ENCODE data around the gene LST1. TPM values are rescaled to one million over a fixed set of nuclear protein-coding genes. Genes with fewer than 3 reads are reported as not detected.

Gene LST1
- total and polyA plus RNA-seq, 2 of the 4 experiments (the other 2 are of a cell fraction), result not detected

GRCh38 chr6:31569861-31570536 lies 16.1 kb upstream of the LST1 start:
- no peak overlapping the region for H3K4ac ChIP-seq (ENCODE audit: low read depth, low read length)
- CTCF ChIA-PET, result interaction anchor here (0.7 kb wide), 1 partner anchor 607 kb away, joined by 3 read pairs; no protein-coding TSS in a partner anchor
- no peak overlapping the region for H2AK9ac ChIP-seq (replicated peaks; ENCODE audit: low read depth, low read length, poor library complexity)
- intact Hi-C loops (cut with micrococcal nuclease), result no loop called here
- no peak overlapping the region for H3K23ac ChIP-seq (ENCODE audit: low read depth, low read length)
- H3K79me1 ChIP-seq (ENCODE audit: low read depth in 1 of 2, low read length in 2 of 2), result no peaks in the 10 kb centered on the region
- no TSS peak for BruUV-seq (replicated peaks)
- no peaks in the 10 kb centered on the region for H3K36me3 ChIP-seq (ENCODE audit: control insufficient read depth, insufficient read depth, low read length)
- no peak overlapping the region for H2BK5ac ChIP-seq (ENCODE audit: low read depth, low read length, poor library complexity, severe bottlenecking)
- H3K27me3 ChIP-seq (ENCODE audit: control insufficient read depth, insufficient read depth, low read length), result peaks cover 31% of the 10 kb centered on the region
- POLR2A ChIA-PET (ENCODE audit: unreplicated experiment), result interaction anchor here (0.6 kb wide), 1 partner anchor 69 kb away, joined by 5 read pairs; no protein-coding TSS in a partner anchor
- no peak overlapping the region for H2BK20ac ChIP-seq (ENCODE audit: low read depth, low read length)
- H4K20me1 ChIP-seq (ENCODE audit: insufficient read depth, low read length), result no peaks in the 10 kb centered on the region
- no peak overlapping the region for H2AK5ac ChIP-seq (ENCODE audit: low read depth, low read length)
- H4K5ac ChIP-seq (ENCODE audit: low read depth, low read length), result no peak overlapping the region
- no peak overlapping the region for H4K8ac ChIP-seq (ENCODE audit: low read depth in 2 of 2, low read length in 2 of 2)
- H3K9me1 ChIP-seq (ENCODE audit: insufficient read depth, low read length), result no peaks in the 10 kb centered on the region
- H3K9ac ChIP-seq (ENCODE audit: low read depth, low read length), result no peak overlapping the region
- H3K14ac ChIP-seq (replicated peaks; ENCODE audit: low read depth, low read length), result no peak overlapping the region
- dilution Hi-C loops (cut with HindIII; ENCODE audit: low sequenced_read_pairs, unreplicated experiment), result no loop called here
- H3K56ac ChIP-seq (ENCODE audit: extremely low read depth, insufficient read depth, low read length), result no peak overlapping the region
- no peak for TF ChIP-seq MXI1 (IDR thresholded peaks at IDR 0.05; ENCODE audit: borderline replicate concordance, low read depth, low read length)
- no peak for TF ChIP-seq MAZ (IDR thresholded peaks at IDR 0.05; ENCODE audit: borderline replicate concordance, low read depth, low read length)
- TF ChIP-seq USF2 (IDR thresholded peaks at IDR 0.05; ENCODE audit: low read depth, low read length), result no peak
- TF ChIP-seq MAFK (IDR thresholded peaks at IDR 0.05; ENCODE audit: low read depth, low read length), result no peak
- no peak for TF ChIP-seq CTCF (conservative IDR thresholded peaks at IDR 0.05; ENCODE audit: low read depth, low read length)
- TF ChIP-seq RAD21 (IDR thresholded peaks at IDR 0.05; ENCODE audit: low read length), result no peak
- no peak for TF ChIP-seq BHLHE40 (IDR thresholded peaks at IDR 0.05; ENCODE audit: low read depth, low read length)
- no peak for TF ChIP-seq RCOR1 (IDR thresholded peaks at IDR 0.05; ENCODE audit: insufficient replicate concordance, low read length)
- no peak for TF ChIP-seq NFE2L2 (IDR thresholded peaks at IDR 0.05; ENCODE audit: low read depth, low read length)
- TF ChIP-seq FOS (IDR thresholded peaks at IDR 0.05; ENCODE audit: low read depth, low read length), result no peak
- H4K91ac ChIP-seq (ENCODE audit: insufficient read depth, low read depth, low read length), result no peak overlapping the region
- no peak overlapping the region for H3K18ac ChIP-seq (ENCODE audit: low read depth, low read length)
- no peaks in the 10 kb centered on the region for H3K9me3 ChIP-seq (ENCODE audit: control insufficient read depth, insufficient read depth, low read length)
- H3K4me1 ChIP-seq (ENCODE audit: control insufficient read depth, insufficient read depth, low read length), result no peaks in the 10 kb centered on the region
- H2AFZ ChIP-seq (replicated peaks; ENCODE audit: low read length, poor library complexity), result no peak overlapping the region
- WGBS, 2 experiments (ENCODE audit: extremely low coverage in 2 of 2, insufficient read length in 1 of 2), result no CpG with 5 or more reads among the region's 1 CpG
- ATAC-seq (ENCODE audit: low read depth), result no peak
- in situ Hi-C loops (cut with MboI; ENCODE audit: low sequenced_read_pairs), result no loop called here
- no peak overlapping the region for H2BK120ac ChIP-seq (ENCODE audit: low read depth, low read length)
- H3K27ac ChIP-seq (ENCODE audit: insufficient read depth, low read length), result no peak overlapping the region
- H3K4me3 ChIP-seq (ENCODE audit: insufficient read depth, low read depth, low read length), result no peak overlapping the region
- H2BK15ac ChIP-seq (ENCODE audit: low read depth, low read length), result no peak overlapping the region
- H3K4me2 ChIP-seq (ENCODE audit: low read depth, low read length), result no peak overlapping the region
- DNase-seq, result no peak
